IPS-20b (cell line): Measurements from ENCODE around the gene PTGES3.
"Not testable (repeated sequence)": the region's sequence is repeated elsewhere in the genome, so short reads cannot be mapped to it uniquely, and the experiment has no call there.

ENCODE experiments used
- H3K27ac ChIP-seq: one replicate; pipeline ENCODE4 v1.5.1; 2013; ENCODE audit warnings: low read length
- H3K27me3 ChIP-seq: 2 replicates; pipeline ENCODE4 v1.6.1; 2013; ENCODE audit warnings: mild to moderate bottlenecking, low read length, inconsistent platforms; ENCODE audit not compliant: insufficient read depth
- H3K36me3 ChIP-seq: 2 replicates; pipeline ENCODE4 v1.6.1; 2013; ENCODE audit warnings: low read depth, mild to moderate bottlenecking, inconsistent platforms, low read length, moderate library complexity; ENCODE audit not compliant: insufficient read depth
- H3K4me1 ChIP-seq: 2 replicates; pipeline ENCODE4 v1.6.1; 2013; ENCODE audit warnings: mild to moderate bottlenecking, control low read depth, inconsistent platforms, low read length, moderate library complexity; ENCODE audit not compliant: insufficient read depth
- H3K4me3 ChIP-seq: 2 replicates; pipeline ENCODE4 v1.5.1; 2013; ENCODE audit warnings: mild to moderate bottlenecking, low read length, inconsistent platforms
- H3K9ac ChIP-seq: 2 replicates; pipeline ENCODE4 v1.6.1; 2013; ENCODE audit warnings: low read depth, mild to moderate bottlenecking, inconsistent platforms, low read length, moderate library complexity
- H3K9me3 ChIP-seq: 2 replicates; pipeline ENCODE4 v1.6.1; 2013; ENCODE audit warnings: mild to moderate bottlenecking, low read depth, low read length, inconsistent platforms; ENCODE audit not compliant: insufficient read depth

The PTGES3 gene, protein sequence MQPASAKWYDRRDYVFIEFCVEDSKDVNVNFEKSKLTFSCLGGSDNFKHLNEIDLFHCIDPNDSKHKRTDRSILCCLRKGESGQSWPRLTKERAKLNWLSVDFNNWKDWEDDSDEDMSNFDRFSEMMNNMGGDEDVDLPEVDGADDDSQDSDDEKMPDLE

DNA sequence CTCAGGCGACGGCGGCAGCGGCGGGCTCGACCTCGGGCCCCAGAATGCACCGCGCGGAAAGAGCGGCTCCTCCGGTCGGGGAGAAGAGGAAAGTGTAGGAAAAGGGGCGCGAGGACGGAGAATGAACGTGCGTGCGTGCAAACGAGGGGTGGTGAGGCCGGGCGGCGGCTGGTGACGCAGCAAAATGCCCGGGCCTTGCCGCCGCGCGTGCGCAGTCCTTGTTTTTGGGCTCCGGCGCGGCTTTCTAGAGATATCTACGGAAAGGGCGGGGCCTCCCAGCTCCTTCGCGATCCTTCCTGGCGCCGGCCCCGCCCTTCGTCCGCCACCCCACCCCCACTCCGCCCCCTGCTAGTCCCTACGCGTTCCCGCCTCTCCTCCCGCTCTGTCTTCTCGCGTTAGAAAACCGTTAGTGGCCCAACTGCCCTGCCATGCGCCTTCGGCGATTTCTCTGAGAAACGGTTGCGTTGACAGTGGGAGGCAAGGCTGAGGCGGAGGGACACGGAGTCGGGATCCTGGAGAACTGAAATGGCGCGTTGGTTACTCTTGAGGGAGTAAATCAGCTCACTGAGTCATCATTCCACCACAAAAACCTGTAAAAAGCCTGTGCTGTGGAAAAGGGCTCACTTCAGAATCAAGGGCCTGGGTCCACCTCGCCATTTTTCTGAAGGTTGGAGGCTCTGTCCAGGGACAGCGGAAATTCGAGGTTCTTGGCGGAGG lies at the start of gene PTGES3:
Gene PTGES3 (minus strand): TSS at position 156 of the 717 bp plus-strand sequence. CDS start 285 bp downstream, outside the sequence.
- Histone ChIP-seq H3K9me3 (no peaks in the 10 kb centered on the region), H3K36me3 (peaks cover 25% of the 10 kb centered on the region), H3K27me3 (no peaks in the 10 kb centered on the region), H3K9ac (peak within 1 kb of the TSS; percentile 98), H3K4me3 (peak within 1 kb of the TSS; percentile 98), H3K27ac (peak within 1 kb of the TSS; percentile 93), H3K4me1 (peaks cover 8% of the 10 kb centered on the region; the same call in 1 of the 2 replicates)

DNA sequence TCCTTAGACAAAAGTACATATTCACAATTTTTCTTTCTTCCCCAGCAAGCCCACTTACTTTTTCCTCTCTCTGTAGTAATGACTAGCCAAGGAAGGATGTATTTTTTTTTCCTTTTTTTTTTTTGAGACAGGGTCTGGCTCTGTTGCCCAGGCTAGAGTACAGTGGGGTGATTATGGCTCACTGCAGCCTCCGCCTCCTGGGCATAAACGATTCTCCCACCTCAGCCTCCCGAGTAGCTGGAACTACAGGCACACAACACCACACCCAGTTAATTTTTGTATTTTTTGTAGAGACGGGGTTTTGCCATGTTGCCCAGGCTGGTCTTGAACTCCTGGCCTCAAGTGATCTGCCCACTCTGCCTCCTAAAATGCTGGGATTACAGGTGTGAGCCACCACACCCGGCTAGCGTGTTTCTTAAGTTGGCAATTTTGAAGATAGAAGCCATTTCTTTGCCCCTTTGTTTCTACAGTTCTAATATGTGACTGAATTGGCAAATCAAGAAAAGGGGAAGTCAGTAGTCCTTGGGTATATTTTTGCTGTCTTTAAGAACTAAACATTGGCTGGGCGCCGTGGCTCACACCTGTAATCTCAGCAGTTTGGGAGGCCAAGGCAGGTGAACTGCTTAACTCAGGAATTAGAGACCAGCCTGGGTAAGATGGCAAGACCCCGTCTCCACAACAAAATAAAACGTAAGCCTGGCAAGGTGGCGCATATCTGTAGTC lies 40.2 kb upstream of the PTGES3 start:
- no peaks in the 10 kb centered on the region for H3K27me3 ChIP-seq
- H3K36me3 ChIP-seq = peaks cover 69% of the 10 kb centered on the region
- H3K9ac ChIP-seq = no peak overlapping the region
- peaks cover 3% of the 10 kb centered on the region; the same call in 1 of the 2 replicates for H3K4me1 ChIP-seq
- H3K27ac ChIP-seq = no peak overlapping the region
- no peak overlapping the region for H3K4me3 ChIP-seq
- no peaks in the 10 kb centered on the region for H3K9me3 ChIP-seq

DNA sequence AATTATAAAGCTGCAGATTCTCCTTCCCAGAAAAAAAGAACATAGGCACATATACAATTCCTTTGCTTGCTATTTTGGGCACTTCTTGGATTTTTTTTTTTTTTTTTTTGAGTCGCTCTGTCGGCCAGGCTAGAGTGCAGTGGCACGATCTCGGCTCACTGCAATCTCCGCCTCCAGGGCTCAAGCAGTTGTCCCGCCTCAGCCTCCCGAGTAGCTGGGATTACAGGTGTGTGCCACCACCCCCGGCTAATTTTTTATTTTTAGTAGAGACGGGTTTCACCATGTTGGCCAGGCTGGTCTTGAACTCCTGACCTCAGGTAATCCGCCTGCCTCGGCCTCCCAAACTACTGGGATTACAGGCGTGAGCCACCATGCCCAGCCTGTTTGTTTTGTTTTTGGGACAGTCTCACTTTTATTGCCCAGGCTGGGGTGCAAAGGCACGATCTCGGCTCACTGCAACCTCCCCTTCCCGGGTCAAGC lies 38.2 kb upstream of the PTGES3 start:
- not testable (repeated sequence) for H3K27ac ChIP-seq

DNA sequence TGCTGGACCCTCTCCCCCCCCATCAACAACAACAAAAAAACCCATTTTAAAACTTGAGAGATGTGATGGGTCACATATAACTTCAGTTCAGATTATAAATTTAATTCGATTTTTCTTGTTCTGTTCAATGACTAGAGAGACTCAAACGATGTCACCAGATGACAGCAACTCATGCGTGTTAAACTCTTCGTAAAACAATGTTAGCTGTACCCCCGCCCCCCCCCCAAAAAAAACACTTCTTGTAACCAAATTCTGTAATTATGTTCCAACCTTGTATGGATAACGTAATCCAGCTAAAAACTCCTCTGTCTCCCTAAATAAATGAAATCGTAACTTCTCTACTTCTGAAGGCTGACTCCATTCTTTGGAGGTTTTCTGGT lies 37.6 kb upstream of the PTGES3 start:
- H3K9ac ChIP-seq = peak overlapping the region; percentile 100
- H3K4me3 ChIP-seq = peak overlapping the region; percentile 100
- no peaks in the 10 kb centered on the region for H3K27me3 ChIP-seq
- H3K4me1 ChIP-seq = peaks cover 25% of the 10 kb centered on the region
- no peaks in the 10 kb centered on the region for H3K9me3 ChIP-seq
- H3K27ac ChIP-seq = no peak overlapping the region
- H3K36me3 ChIP-seq = peaks cover 71% of the 10 kb centered on the region

More for the DNA sequence above, 38.2 kb upstream of the PTGES3 start:
- not testable (repeated sequence) for H3K9ac ChIP-seq, H3K27me3 ChIP-seq, H3K9me3 ChIP-seq, H3K4me3 ChIP-seq
- peaks cover 71% of the 10 kb centered on the region for H3K36me3 ChIP-seq
- H3K4me1 ChIP-seq = peaks cover 21% of the 10 kb centered on the region

DNA sequence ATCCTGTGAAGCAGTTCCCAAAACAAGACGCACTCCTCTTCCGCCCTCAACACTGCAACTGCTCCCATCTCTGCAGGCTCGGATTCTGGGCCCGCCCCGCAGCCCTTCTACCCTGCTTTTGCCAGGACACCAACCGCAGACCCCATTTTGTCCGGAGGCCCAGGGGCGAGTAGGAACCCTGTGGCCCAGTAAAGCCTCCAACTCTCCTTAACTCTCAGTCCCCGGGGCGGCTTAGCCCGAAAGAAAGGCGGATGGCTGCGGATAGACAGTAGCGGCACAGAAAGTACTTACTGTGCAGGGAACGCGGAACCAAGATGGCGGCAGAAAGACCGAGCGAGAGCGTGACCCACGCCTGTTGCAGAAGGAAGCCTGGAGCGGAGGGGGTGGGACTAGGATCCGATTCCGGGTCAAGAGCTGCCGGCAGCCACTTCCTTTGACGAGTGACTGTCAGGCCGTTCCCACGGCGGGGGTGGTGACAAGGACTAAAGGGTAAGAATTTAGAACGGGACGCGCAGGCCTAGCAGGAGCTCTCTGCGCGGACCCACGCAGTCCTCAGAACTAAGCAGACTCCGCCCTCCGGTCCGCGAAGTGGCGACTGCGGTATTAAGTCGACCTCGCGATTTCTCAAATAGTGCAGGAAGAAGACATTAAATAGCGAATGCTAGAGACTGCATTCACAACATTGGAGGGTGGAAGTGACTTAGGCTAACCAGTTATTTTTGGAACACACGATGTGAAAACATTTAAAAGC lies 37.1 kb upstream of the PTGES3 start, which contains the start of gene NACA:
Gene NACA (minus strand): TSS at position 328 of the 751 bp plus-strand sequence. CDS start 778 bp downstream, outside the sequence.
- peak within 1 kb of the TSS; percentile 98 for H3K27ac ChIP-seq
- H3K4me1 ChIP-seq = peaks cover 30% of the 10 kb centered on the region
- H3K36me3 ChIP-seq = peaks cover 71% of the 10 kb centered on the region

DNA sequence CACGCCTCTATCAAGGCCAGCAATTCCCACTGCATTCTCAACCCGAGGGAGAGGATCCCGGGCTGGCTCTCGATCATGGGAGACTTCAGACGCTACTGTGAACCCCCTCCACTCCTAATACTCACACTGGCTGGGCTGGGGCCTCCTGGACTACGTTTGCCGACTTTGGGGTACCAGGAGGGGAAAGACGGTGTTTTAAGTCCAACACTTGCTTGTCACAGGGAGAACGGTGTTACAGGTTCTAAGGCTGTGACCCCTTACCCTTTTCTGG lies 36.6 kb upstream of the PTGES3 start:
- peak overlapping the region; percentile 100 for H3K9ac ChIP-seq
- peak overlapping the region; percentile 98 for H3K27ac ChIP-seq
- H3K27me3 ChIP-seq = no peaks in the 10 kb centered on the region
- no peaks in the 10 kb centered on the region for H3K9me3 ChIP-seq
- peak overlapping the region; percentile 100 for H3K4me3 ChIP-seq
- peaks cover 71% of the 10 kb centered on the region for H3K36me3 ChIP-seq
- peaks cover 32% of the 10 kb centered on the region for H3K4me1 ChIP-seq

More for the DNA sequence above, 37.1 kb upstream of the PTGES3 start, which contains the start of gene NACA:
- Histone ChIP-seq H3K27me3 (no peaks in the 10 kb centered on the region), H3K4me3 (peak within 1 kb of the TSS; percentile 100), H3K9me3 (no peaks in the 10 kb centered on the region), H3K9ac (peak within 1 kb of the TSS; percentile 100)

DNA sequence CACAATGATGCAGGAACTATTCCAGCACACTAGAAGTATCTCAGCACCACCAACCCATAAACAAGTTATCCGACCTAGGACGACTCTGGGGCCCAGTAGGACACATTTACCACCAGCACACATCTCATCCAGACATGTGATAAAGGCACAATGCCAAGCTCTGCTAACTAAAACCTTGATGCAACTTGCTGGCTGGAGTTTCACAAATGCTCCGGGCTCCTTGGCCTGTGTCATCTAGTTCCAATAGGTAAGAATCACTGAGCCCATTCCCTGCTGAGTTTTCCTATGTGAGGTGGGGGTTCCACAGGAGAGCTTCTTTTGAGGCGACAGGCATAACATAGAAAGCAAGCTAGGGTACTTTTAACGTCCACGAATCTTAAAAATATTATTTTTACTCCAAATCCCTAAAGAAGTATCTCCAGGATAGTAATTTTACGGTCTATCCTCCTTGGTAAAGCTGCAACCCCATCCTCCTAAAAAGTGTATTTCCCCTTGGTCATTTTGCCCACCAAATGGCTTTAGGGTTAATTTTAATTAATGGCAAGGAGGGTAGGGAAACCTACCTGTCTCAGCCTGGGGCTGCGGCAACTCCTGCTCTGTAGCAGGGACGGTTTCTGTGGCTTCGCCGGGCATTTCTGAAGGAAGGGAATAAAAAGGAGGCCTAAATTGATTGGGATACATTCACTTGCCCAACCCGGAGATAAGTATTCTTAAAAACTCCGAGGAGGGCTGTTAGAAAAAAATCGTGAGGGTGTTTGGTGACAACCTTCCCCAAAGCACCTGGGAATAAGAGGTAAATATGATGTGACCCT lies 36.0 kb upstream of the PTGES3 start:
- Histone ChIP-seq H3K27me3 (no peaks in the 10 kb centered on the region), H3K36me3 (peaks cover 73% of the 10 kb centered on the region), H3K4me1 (peaks cover 37% of the 10 kb centered on the region), H3K9ac (peak overlapping the region; percentile 100), H3K9me3 (no peaks in the 10 kb centered on the region), H3K4me3 (peak overlapping the region; percentile 100), H3K27ac (peak overlapping the region; percentile 98)

DNA sequence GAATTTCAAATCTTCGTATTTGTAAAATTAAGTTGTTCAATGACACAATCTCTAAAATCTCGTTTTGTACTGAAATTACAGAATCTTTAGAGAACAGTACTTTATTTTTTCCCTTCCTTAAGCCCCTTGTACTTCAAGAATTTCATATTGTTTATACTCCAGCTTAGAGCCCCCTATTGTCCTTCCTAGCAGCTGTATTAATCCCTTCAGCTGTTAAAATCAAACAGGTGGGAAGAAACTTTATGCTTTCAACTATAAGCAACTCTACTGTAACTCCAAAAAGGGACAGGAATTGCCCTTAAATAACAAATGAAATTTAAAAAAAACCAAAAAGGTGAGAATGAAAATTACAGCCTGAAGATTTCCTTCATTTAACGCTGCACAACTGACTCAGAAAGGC lies 35.3 kb upstream of the PTGES3 start:
- Histone ChIP-seq H3K4me3 (peak overlapping the region; percentile 100), H3K27me3 (no peaks in the 10 kb centered on the region), H3K36me3 (peaks cover 72% of the 10 kb centered on the region), H3K4me1 (peaks cover 42% of the 10 kb centered on the region), H3K9me3 (no peaks in the 10 kb centered on the region), H3K9ac (peak overlapping the region; percentile 100), H3K27ac (no peak overlapping the region)

DNA sequence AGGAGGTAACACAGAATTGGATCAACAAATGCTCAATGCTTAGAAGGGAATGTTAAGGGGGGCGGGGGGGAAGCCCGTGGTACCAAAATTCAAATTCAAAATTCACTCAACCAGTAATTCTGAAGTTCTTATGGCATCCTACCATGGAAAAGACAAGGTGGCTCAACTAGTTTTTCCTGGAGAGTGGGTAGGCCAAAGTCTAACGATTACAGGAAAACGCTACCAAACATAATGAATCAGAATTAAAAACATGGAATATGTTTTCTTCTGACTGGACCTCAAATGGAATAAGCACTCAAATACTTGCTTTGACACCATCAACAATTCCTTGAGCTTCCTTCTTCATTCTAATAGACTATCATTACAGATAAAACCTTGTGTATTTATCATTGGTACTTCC lies 34.7 kb upstream of the PTGES3 start:
- no peaks in the 10 kb centered on the region for H3K27me3 ChIP-seq
- no peak overlapping the region for H3K27ac ChIP-seq
- no peaks in the 10 kb centered on the region for H3K9me3 ChIP-seq
- peak overlapping the region; percentile 100; the same call in 1 of the 2 replicates for H3K9ac ChIP-seq
- peak overlapping the region; percentile 100 for H3K4me3 ChIP-seq
- peaks cover 67% of the 10 kb centered on the region for H3K36me3 ChIP-seq
- H3K4me1 ChIP-seq = peaks cover 42% of the 10 kb centered on the region

DNA sequence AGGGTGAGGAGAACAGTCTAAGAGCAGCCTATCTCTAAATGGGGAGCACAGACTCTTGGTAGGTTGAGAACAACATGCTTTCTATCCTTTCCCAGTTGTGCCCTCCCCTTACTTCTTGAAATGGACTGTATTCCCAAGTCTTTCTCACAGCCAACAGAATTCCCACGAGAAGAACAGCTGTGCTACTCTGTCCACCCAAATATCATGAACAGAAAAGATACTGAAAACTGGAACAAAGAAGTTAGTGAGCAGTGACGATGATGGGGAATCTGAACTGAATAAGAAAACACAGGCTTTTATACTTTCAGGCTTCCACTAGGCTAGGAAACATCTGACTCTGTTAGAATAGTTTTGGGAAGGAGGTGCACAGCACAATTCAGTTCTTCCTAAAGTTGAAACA lies 33.6 kb upstream of the PTGES3 start:
- peaks cover 66% of the 10 kb centered on the region for H3K36me3 ChIP-seq
- no peaks in the 10 kb centered on the region for H3K27me3 ChIP-seq
- H3K4me3 ChIP-seq = peak overlapping the region; percentile 100
- peak overlapping the region; percentile 100; the same call in 1 of the 2 replicates for H3K9ac ChIP-seq
- no peaks in the 10 kb centered on the region for H3K9me3 ChIP-seq
- no peak overlapping the region for H3K27ac ChIP-seq
- H3K4me1 ChIP-seq = peaks cover 42% of the 10 kb centered on the region
